Stomach smooth muscle (tissue), 2 donors: Measurements from ENCODE around the gene TMBIM4.

Experiments used
- H3K27ac ChIP-seq: one replicate; pipeline ENCODE4 v1.7.0; 2013; ENCODE audit warnings: mild to moderate bottlenecking, low read length, inconsistent platforms
- H3K27me3 ChIP-seq, 2 donors: one replicate each; pipeline ENCODE4 v1.7.0; 2013; ENCODE audit warnings: low read length in 2 of 2; ENCODE audit not compliant: insufficient read depth in 2 of 2, control insufficient read depth in 1 of 2
- H3K36me3 ChIP-seq, 2 donors: one replicate each; pipeline ENCODE4 v1.7.0; 2013; ENCODE audit warnings: low read length in 2 of 2; ENCODE audit not compliant: control insufficient read depth in 2 of 2, insufficient read depth in 2 of 2
- H3K4me1 ChIP-seq: one replicate; pipeline ENCODE4 v1.7.0; 2013; ENCODE audit warnings: low read length; ENCODE audit not compliant: control insufficient read depth, insufficient read depth
- H3K4me3 ChIP-seq, 2 donors: one replicate each; pipeline ENCODE4 v1.7.0; 2013; ENCODE audit warnings: low read length in 2 of 2
- H3K9ac ChIP-seq, 2 donors: one replicate each; pipeline ENCODE4 v1.7.0; 2013; ENCODE audit warnings: low read length in 2 of 2, mild to moderate bottlenecking in 1 of 2
- H3K9me3 ChIP-seq, 2 donors: one replicate each; pipeline ENCODE4 v1.7.0; 2013; ENCODE audit warnings: low read length in 2 of 2; ENCODE audit not compliant: control insufficient read depth in 2 of 2
- donor health status: healthy.
- donor health status: Pancreatic carcinoma.

Gene TMBIM4

DNA sequence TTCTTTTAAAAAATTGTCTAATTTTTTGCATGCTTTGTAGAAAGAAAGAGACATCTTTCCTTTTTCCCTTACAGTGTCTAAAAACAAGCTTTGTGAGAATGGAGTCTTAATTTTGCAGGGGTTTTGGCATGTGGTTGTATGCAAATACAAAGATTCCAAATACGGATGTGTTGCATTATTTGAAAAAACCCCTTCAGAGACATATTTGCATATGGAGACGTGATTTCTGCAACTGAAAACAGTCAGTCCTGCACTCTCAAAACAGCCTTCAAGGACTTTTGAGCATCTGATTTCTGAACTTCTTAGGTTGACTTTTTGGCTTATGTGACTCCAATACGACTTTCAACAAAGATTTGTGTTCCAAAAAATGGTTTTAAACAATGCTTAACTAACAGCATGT lies 27.0 kb upstream of the TMBIM4 start:
- H3K4me3 ChIP-seq: no peak overlapping the region
- H3K27ac ChIP-seq: no peak overlapping the region
- no peaks in the 10 kb centered on the region for H3K9me3 ChIP-seq

GRCh38 chr12:66195242-66195641 lies 25.4 kb upstream of the TMBIM4 start:
- Histone ChIP-seq H3K9ac (no peak overlapping the region), H3K4me3 (no peak overlapping the region), H3K4me1 (no peaks in the 10 kb centered on the region), H3K9me3 (no peaks in the 10 kb centered on the region), H3K27me3 (peaks cover 0 to 6% of the 10 kb centered on the region in 2 donors), H3K27ac (no peak overlapping the region), H3K36me3 (no peaks in the 10 kb centered on the region)

More for the DNA sequence above, 27.0 kb upstream of the TMBIM4 start:
- peaks cover 0 to 6% of the 10 kb centered on the region in 2 donors for H3K27me3 ChIP-seq
- no peak overlapping the region for H3K9ac ChIP-seq
- H3K36me3 ChIP-seq: no peaks in the 10 kb centered on the region
- H3K4me1 ChIP-seq: no peaks in the 10 kb centered on the region

- Histone ChIP-seq H3K4me3 (no peak overlapping the region), H3K9ac (no peak overlapping the region), H3K36me3 (no peaks in the 10 kb centered on the region), H3K9me3 (no peaks in the 10 kb centered on the region), H3K27ac (no peak overlapping the region), H3K27me3 (peaks cover under 1 to 7% of the 10 kb centered on the region in 2 donors), H3K4me1 (peaks cover under 1% of the 10 kb centered on the region)
These were observed 24.3 kb upstream of the TMBIM4 start for GRCh38 chr12:66194122-66194521.

- no peak overlapping the region for H3K9ac ChIP-seq
- peaks cover 10 to 15% of the 10 kb centered on the region in 2 donors for H3K27me3 ChIP-seq
- no peaks in the 10 kb centered on the region for H3K9me3 ChIP-seq
- H3K4me3 ChIP-seq: no peak overlapping the region
- no peak overlapping the region for H3K27ac ChIP-seq
- no peaks in the 10 kb centered on the region for H3K36me3 ChIP-seq
- H3K4me1 ChIP-seq: peaks cover 6% of the 10 kb centered on the region
These were observed 21.8 kb upstream of the TMBIM4 start for GRCh38 chr12:66191547-66192126.

- H3K9ac ChIP-seq: no peak overlapping the region
- no peaks in the 10 kb centered on the region for H3K9me3 ChIP-seq
- no peaks in the 10 kb centered on the region for H3K36me3 ChIP-seq
- peaks cover 6% of the 10 kb centered on the region for H3K4me1 ChIP-seq
- H3K4me3 ChIP-seq: no peak overlapping the region
- H3K27ac ChIP-seq: no peak overlapping the region
- H3K27me3 ChIP-seq: peaks cover 10 to 15% of the 10 kb centered on the region in 2 donors
These were observed 20.9 kb upstream of the TMBIM4 start for GRCh38 chr12:66190519-66191370.

- Histone ChIP-seq H3K27ac (no peak overlapping the region), H3K36me3 (no peaks in the 10 kb centered on the region), H3K27me3 (peaks cover 10 to 13% of the 10 kb centered on the region in 2 donors), H3K4me1 (peaks cover 6% of the 10 kb centered on the region), H3K9me3 (no peaks in the 10 kb centered on the region), H3K4me3 (peak overlapping the region; percentile 3 to 69), H3K9ac (no peak overlapping the region)
These were observed 20.1 kb upstream of the TMBIM4 start for GRCh38 chr12:66189889-66190288.

GRCh38 chr12:66189486-66189843 lies 19.7 kb upstream of the TMBIM4 start:
- Histone ChIP-seq H3K27ac (no peak overlapping the region), H3K4me3 (peak overlapping the region; percentile 3 to 69), H3K27me3 (peaks cover 10 to 12% of the 10 kb centered on the region in 2 donors), H3K36me3 (no peaks in the 10 kb centered on the region), H3K9me3 (no peaks in the 10 kb centered on the region), H3K9ac (peak overlapping the region in 1 of 2 donors; percentile 21), H3K4me1 (peaks cover 6% of the 10 kb centered on the region)

GRCh38 chr12:66188584-66189485 lies 19.0 kb upstream of the TMBIM4 start, which contains the start of gene IRAK3:
IRAK3 (plus strand) TSS chr12:66189214; CDS start chr12:66189300, 86 bp downstream.
- Histone ChIP-seq H3K27me3 (peaks cover 10% of the 10 kb centered on the region in 2 donors), H3K4me3 (peak within 1 kb of the TSS; percentile 55 to 69), H3K4me1 (peaks cover 6% of the 10 kb centered on the region), H3K36me3 (no peaks in the 10 kb centered on the region), H3K27ac (peak within 1 kb of the TSS; percentile 41), H3K9ac (peak within 1 kb of the TSS in 1 of 2 donors; percentile 29), H3K9me3 (no peaks in the 10 kb centered on the region)

DNA sequence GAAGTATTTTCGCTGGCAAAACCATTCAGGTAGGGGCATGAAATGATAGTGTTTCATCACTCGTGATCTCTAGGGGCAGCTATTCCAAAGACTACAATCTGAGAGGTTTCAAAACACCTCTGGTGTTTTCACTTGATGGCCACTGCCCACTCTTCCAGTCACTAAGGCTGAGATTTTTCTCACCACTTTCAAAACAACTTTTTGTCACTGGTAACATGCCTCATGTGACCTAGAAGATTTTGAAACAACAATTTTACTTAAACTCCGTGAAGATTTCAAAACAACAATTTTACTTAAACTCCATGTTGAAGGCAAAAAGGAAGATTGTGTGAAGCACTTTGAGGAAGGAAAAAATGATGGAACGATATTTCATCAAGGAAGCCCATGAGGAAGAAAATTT lies 18.0 kb upstream of the TMBIM4 start:
- Histone ChIP-seq H3K27me3 (peaks cover 13% of the 10 kb centered on the region in 2 donors), H3K27ac (no peak overlapping the region)

GRCh38 chr12:66187036-66187435 lies 17.2 kb upstream of the TMBIM4 start:
- Histone ChIP-seq H3K4me1 (peaks cover 6% of the 10 kb centered on the region), H3K27ac (no peak overlapping the region), H3K9me3 (no peaks in the 10 kb centered on the region), H3K27me3 (peaks cover 14 to 17% of the 10 kb centered on the region in 2 donors), H3K36me3 (no peaks in the 10 kb centered on the region), H3K9ac (no peak overlapping the region), H3K4me3 (no peak overlapping the region)

More for the DNA sequence above, 18.0 kb upstream of the TMBIM4 start:
- Histone ChIP-seq H3K4me3 (no peak overlapping the region), H3K36me3 (no peaks in the 10 kb centered on the region), H3K9ac (no peak overlapping the region), H3K9me3 (no peaks in the 10 kb centered on the region), H3K4me1 (peaks cover 6% of the 10 kb centered on the region)
